GM12875 (cell line): ENCODE measurements around the gene FCER2.

ENCODE experiments used
- H3K4me3 ChIP-seq: one replicate; pipeline ENCODE4 v1.5.1; 2011; ENCODE audit warnings: low read depth, low read length, control low read depth
- CTCF ChIP-seq: IDR thresholded peaks from 2 replicates; pipeline ENCODE4 v1.5.1; 2011; ENCODE audit warnings: low read depth, mild to moderate bottlenecking, control low read depth, inconsistent platforms, low read length, moderate library complexity, borderline replicate concordance; ENCODE audit not compliant: insufficient read depth

The FCER2 gene

GRCh38 chr19:7733376-7733775 lies 31.4 kb upstream of the FCER2 start:
- TF ChIP-seq CTCF: no peak
- no peak overlapping the region for H3K4me3 ChIP-seq

- no peak within 1 kb of the TSS for H3K4me3 ChIP-seq
- no peak for TF ChIP-seq CTCF
Measured at GRCh38 chr19:7732045-7732444, 30.1 kb upstream of the FCER2 start, which contains the start of gene CLEC4G. TSS of gene CLEC4G (minus strand) at chr19:7732110. CDS start at chr19:7732102, 8 bp downstream.

GRCh38 chr19:7731615-7732014 lies 29.7 kb upstream of the FCER2 start:
- no peak for TF ChIP-seq CTCF
- H3K4me3 ChIP-seq: no peak overlapping the region

- TF ChIP-seq CTCF: no peak
- H3K4me3 ChIP-seq: no peak overlapping the region
Measured at GRCh38 chr19:7731218-7731595, 29.3 kb upstream of the FCER2 start.

GRCh38 chr19:7730286-7731217 lies 28.6 kb upstream of the FCER2 start:
- H3K4me3 ChIP-seq: no peak overlapping the region
- TF ChIP-seq CTCF: no peak

GRCh38 chr19:7729831-7730285 lies 27.9 kb upstream of the FCER2 start:
- TF ChIP-seq CTCF: no peak
- H3K4me3 ChIP-seq: no peak overlapping the region

GRCh38 chr19:7729211-7729610 lies 27.3 kb upstream of the FCER2 start:
- TF ChIP-seq CTCF: no peak
- H3K4me3 ChIP-seq: no peak overlapping the region
